HepG2 (cell line): ENCODE measurements around the gene CCDC148. TPM values are rescaled to one million over a fixed set of nuclear protein-coding genes. Genes with fewer than 3 reads are reported as not detected.
A peak's percentile ranks its signal among the peaks of the same experiment; 100 is the strongest.

Experiments used
- ATAD3A ChIP-seq: sonication (generic); formaldehyde crosslinking; IDR thresholded peaks from 2 replicates; pipeline ENCODE4 v1.4.0; 2020; ENCODE audit warnings: missing genetic modification reagents
- CENPT ChIP-seq: sonication (generic); formaldehyde crosslinking; IDR thresholded peaks from 2 replicates; pipeline ENCODE4 v1.8.0; 2022; ENCODE audit warnings: low read depth, mild to moderate bottlenecking, moderate library complexity, missing genetic modification reagents
- DMAP1 ChIP-seq: IDR thresholded peaks from 2 replicates; pipeline ENCODE4 v1.6.1; 2016
- EEA1 ChIP-seq: sonication (generic); formaldehyde crosslinking; IDR thresholded peaks from 2 replicates; pipeline ENCODE4 v1.5.1; 2020; ENCODE audit warnings: mild to moderate bottlenecking, missing genetic modification reagents, borderline replicate concordance
- HMG20A ChIP-seq: IDR thresholded peaks from 2 replicates; pipeline ENCODE4 v1.6.1; 2016; ENCODE audit warnings: borderline replicate concordance
- NFAT5 ChIP-seq: sonication (generic); formaldehyde crosslinking; IDR thresholded peaks from 2 replicates; pipeline ENCODE4 v1.4.0; 2020; ENCODE audit warnings: missing genetic modification reagents
- PAX8 ChIP-seq: sonication (generic); formaldehyde crosslinking; IDR thresholded peaks from 2 replicates; pipeline ENCODE4 v1.8.0; 2022; ENCODE audit warnings: mild to moderate bottlenecking, missing genetic modification reagents, borderline replicate concordance
- RAD21 ChIP-seq: fragments of 450-650 bp; formaldehyde crosslinking; IDR thresholded peaks from 2 replicates; pipeline ENCODE4 v1.5.0; 2020; ENCODE audit warnings: mild to moderate bottlenecking
- RFXAP ChIP-seq: sonication (generic); formaldehyde crosslinking; IDR thresholded peaks from 2 replicates; pipeline ENCODE4 v1.4.0; 2020; ENCODE audit warnings: missing genetic modification reagents, borderline replicate concordance
- SAP130 ChIP-seq: IDR thresholded peaks from 2 replicates; pipeline ENCODE4 v1.6.1; 2016; ENCODE audit warnings: low read depth
- TEF ChIP-seq: sonication (generic); formaldehyde crosslinking; IDR thresholded peaks from 2 replicates; pipeline ENCODE4 v1.5.0; 2020; ENCODE audit warnings: missing genetic modification reagents
- ZFP41 ChIP-seq: sonication (generic); formaldehyde crosslinking; IDR thresholded peaks from 2 replicates; pipeline ENCODE4 v1.4.0; 2020; ENCODE audit warnings: mild to moderate bottlenecking, missing genetic modification reagents, borderline replicate concordance
- ZNF678 ChIP-seq: sonication (generic); formaldehyde crosslinking; IDR thresholded peaks from 2 replicates; pipeline ENCODE4 v1.4.0; 2020; ENCODE audit warnings: mild to moderate bottlenecking, missing genetic modification reagents
- polyA plus RNA-seq, 8 experiments: library from polyadenylated mRNA; depleted of rRNA in 3 of 8; stranded (reverse) in 7 of 8; unstranded in 1 of 8; fragments of >200 nt; fragmentation: Illumina TruSeq in 4 of 8; extraction: Trizol in 4 of 8; gene quantifications; 2 replicates each; pipeline versions ENCODE4 v1.2.1 to v1.2.3, GENCODE V29; 2011 to 2016; ENCODE audit warnings: low read depth in 4 of 8, missing spikeins in 1 of 8, mixed read lengths in 1 of 8; ENCODE audit not compliant: insufficient read depth in 1 of 8
- total RNA-seq, 5 experiments: library from RNA; depleted of rRNA; stranded (reverse); fragments of >200 nt; fragmentation: Illumina TruSeq; extraction: Trizol; gene quantifications; 2 replicates each; pipeline ENCODE4 v1.2.3, GENCODE V29; 2016; ENCODE audit warnings: low read depth in 1 of 5
- TF ChIP-seq, protein P1 (sequence below): sonication (generic); formaldehyde crosslinking; IDR thresholded peaks from one replicate; pipeline ENCODE4 v1.5.1; 2020; ENCODE audit warnings: mild to moderate bottlenecking, missing genetic modification reagents; ENCODE audit errors: not compliant biosample characterization
- TF ChIP-seq, protein P2 (sequence below): sonication (generic); formaldehyde crosslinking; IDR thresholded peaks from 2 replicates; pipeline ENCODE4 v1.8.0; 2022; ENCODE audit warnings: mild to moderate bottlenecking, missing genetic modification reagents; ENCODE audit not compliant: insufficient replicate concordance

Gene CCDC148
- total and polyA plus RNA-seq, 2 of the 13 experiments (the other 11 are each of a cell fraction or from before 2014, with no cell fraction given) = 0.30 to 0.49 TPM

- TF ChIP-seq, protein P1, sequence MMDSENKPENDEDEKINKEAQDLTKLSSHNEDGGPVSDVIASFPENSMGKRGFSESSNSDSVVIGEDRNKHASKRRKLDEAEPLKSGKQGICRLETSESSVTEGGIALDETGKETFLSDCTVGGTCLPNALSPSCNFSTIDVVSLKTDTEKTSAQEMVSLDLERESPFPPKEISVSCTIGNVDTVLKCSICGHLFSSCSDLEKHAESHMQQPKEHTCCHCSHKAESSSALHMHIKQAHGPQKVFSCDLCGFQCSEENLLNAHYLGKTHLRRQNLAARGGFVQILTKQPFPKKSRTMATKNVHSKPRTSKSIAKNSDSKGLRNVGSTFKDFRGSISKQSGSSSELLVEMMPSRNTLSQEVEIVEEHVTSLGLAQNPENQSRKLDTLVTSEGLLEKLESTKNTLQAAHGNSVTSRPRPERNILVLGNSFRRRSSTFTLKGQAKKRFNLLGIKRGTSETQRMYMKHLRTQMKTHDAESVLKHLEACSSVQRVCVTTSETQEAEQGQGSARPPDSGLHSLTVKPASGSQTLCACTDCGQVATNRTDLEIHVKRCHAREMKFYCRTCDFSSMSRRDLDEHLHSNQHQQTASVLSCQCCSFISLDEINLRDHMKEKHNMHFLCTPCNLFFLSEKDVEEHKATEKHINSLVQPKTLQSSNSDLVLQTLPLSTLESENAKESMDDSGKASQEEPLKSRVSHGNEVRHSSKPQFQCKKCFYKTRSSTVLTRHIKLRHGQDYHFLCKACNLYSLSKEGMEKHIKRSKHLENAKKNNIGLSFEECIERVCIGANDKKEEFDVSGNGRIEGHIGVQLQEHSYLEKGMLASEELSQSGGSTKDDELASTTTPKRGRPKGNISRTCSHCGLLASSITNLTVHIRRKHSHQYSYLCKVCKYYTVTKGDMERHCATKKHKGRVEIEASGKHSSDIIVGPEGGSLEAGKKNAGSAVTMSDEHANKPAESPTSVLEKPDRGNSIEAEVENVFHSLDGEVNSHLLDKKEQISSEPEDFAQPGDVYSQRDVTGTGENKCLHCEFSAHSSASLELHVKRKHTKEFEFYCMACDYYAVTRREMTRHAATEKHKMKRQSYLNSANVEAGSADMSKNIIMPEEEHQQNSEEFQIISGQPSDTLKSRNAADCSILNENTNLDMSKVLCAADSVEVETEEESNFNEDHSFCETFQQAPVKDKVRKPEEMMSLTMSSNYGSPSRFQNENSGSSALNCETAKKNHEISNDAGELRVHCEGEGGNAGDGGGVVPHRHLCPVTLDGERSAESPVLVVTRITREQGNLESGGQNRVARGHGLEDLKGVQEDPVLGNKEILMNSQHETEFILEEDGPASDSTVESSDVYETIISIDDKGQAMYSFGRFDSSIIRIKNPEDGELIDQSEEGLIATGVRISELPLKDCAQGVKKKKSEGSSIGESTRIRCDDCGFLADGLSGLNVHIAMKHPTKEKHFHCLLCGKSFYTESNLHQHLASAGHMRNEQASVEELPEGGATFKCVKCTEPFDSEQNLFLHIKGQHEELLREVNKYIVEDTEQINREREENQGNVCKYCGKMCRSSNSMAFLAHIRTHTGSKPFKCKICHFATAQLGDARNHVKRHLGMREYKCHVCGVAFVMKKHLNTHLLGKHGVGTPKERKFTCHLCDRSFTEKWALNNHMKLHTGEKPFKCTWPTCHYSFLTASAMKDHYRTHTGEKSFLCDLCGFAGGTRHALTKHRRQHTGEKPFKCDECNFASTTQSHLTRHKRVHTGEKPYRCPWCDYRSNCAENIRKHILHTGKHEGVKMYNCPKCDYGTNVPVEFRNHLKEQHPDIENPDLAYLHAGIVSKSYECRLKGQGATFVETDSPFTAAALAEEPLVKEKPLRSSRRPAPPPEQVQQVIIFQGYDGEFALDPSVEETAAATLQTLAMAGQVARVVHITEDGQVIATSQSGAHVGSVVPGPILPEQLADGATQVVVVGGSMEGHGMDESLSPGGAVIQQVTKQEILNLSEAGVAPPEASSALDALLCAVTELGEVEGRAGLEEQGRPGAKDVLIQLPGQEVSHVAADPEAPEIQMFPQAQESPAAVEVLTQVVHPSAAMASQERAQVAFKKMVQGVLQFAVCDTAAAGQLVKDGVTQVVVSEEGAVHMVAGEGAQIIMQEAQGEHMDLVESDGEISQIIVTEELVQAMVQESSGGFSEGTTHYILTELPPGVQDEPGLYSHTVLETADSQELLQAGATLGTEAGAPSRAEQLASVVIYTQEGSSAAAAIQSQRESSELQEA (CRISPR knock-in tag) = no peak
- TF ChIP-seq, protein P2, sequence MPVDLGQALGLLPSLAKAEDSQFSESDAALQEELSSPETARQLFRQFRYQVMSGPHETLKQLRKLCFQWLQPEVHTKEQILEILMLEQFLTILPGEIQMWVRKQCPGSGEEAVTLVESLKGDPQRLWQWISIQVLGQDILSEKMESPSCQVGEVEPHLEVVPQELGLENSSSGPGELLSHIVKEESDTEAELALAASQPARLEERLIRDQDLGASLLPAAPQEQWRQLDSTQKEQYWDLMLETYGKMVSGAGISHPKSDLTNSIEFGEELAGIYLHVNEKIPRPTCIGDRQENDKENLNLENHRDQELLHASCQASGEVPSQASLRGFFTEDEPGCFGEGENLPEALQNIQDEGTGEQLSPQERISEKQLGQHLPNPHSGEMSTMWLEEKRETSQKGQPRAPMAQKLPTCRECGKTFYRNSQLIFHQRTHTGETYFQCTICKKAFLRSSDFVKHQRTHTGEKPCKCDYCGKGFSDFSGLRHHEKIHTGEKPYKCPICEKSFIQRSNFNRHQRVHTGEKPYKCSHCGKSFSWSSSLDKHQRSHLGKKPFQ (CRISPR knock-in tag) = peak; percentile 48
- TF ChIP-seq NFAT5 (CRISPR knock-in tag) (no peak), TEF (no peak), CENPT (CRISPR knock-in tag) (no peak), EEA1 (no peak), RFXAP (peak; percentile 97; the same call in 1 of the 2 replicates), SAP130 (CRISPR knock-in tag) (peak; percentile 47), HMG20A (peak; percentile 74; the same call in 1 of the 2 replicates), ZNF678 (no peak), ZFP41 (no peak), DMAP1 (CRISPR knock-in tag) (0 out of 2 replicates have a peak, but pooled peaks have one; percentile 3), PAX8 (no peak), RAD21 (no peak), ATAD3A (no peak)
These were observed 329.2 kb downstream of the CCDC148 start (continued) for GRCh38 chr2:158127380-158127804.
